Measurements from ENCODE around the gene YES1.
"Not testable (repeated sequence)": the region's sequence is repeated elsewhere in the genome, so short reads cannot be mapped to it uniquely, and the experiment has no call there.

The YES1 gene

GRCh38 chr18:795383-795782, 16.7 kb downstream of the YES1 start:
- POLR2A ChIA-PET; DNase-seq; H3K4me3 ChIP-seq (ENCODE audit: control insufficient read depth in 1 of 7, extremely low read depth in 1 of 7, insufficient read depth in 4 of 7, low read depth in 2 of 7, low read length in 6 of 7); H3K4me1 ChIP-seq (ENCODE audit: control extremely low read depth in 1 of 4, control insufficient read depth in 4 of 4, insufficient read depth in 4 of 4, low read length in 3 of 4); CTCF ChIA-PET; H3K36me3 ChIP-seq (ENCODE audit: control insufficient read depth in 4 of 4, insufficient read depth in 4 of 4, low read length in 3 of 4); H3K9me3 ChIP-seq (ENCODE audit: control extremely low read depth in 1 of 5, control insufficient read depth in 4 of 5, insufficient read depth in 2 of 5, low read depth in 1 of 5, low read length in 4 of 5); H3K27me3 ChIP-seq (replicated peaks in 2 of 5; ENCODE audit: control insufficient read depth in 4 of 5, insufficient read depth in 5 of 5, low read length in 4 of 5); H3K27ac ChIP-seq (ENCODE audit: insufficient read depth in 1 of 2, low read depth in 1 of 2, low read length in 2 of 2, poor library complexity in 1 of 2, severe bottlenecking in 2 of 2): not testable (repeated sequence)
- WGBS (ENCODE audit: insufficient coverage): no CpG with 5 or more reads among the region's 1 CpG

- Histone ChIP-seq H3K27me3 (replicated peaks in 2 of 5; ENCODE audit: control insufficient read depth in 4 of 5, insufficient read depth in 5 of 5, low read length in 4 of 5) (no peaks in the 10 kb centered on the region), H3K36me3 (ENCODE audit: control insufficient read depth in 4 of 4, insufficient read depth in 4 of 4, low read length in 3 of 4) (no peaks in the 10 kb centered on the region), H3K27ac (ENCODE audit: insufficient read depth in 1 of 2, low read depth in 1 of 2, low read length in 2 of 2, poor library complexity in 1 of 2, severe bottlenecking in 2 of 2) (no peak overlapping the region), H3K9me3 (ENCODE audit: control extremely low read depth in 1 of 5, control insufficient read depth in 4 of 5, insufficient read depth in 2 of 5, low read depth in 1 of 5, low read length in 4 of 5) (no peaks in the 10 kb centered on the region), H3K4me1 (ENCODE audit: control extremely low read depth in 1 of 4, control insufficient read depth in 4 of 4, insufficient read depth in 4 of 4, low read length in 3 of 4) (peaks cover 0 to 18% (median 14%) of the 10 kb centered on the region in 4 experiments), H3K4me3 (ENCODE audit: control insufficient read depth in 1 of 7, extremely low read depth in 1 of 7, insufficient read depth in 4 of 7, low read depth in 2 of 7, low read length in 6 of 7) (no peak overlapping the region)
- WGBS (ENCODE audit: insufficient coverage): no CpG with 5 or more reads among the region's 1 CpG
- CTCF ChIA-PET: no interaction called here
- no peak for DNase-seq
- POLR2A ChIA-PET: no interaction called here
These were observed 22.6 kb downstream of the YES1 start for GRCh38 chr18:789397-789796.

GRCh38 chr18:785242-785641, 26.8 kb downstream of the YES1 start:
- Histone ChIP-seq H3K4me3 (ENCODE audit: control insufficient read depth in 1 of 7, extremely low read depth in 1 of 7, insufficient read depth in 4 of 7, low read depth in 2 of 7, low read length in 6 of 7) (peak overlapping the region in 1 of 7 experiments; percentile 1), H3K4me1 (ENCODE audit: control extremely low read depth in 1 of 4, control insufficient read depth in 4 of 4, insufficient read depth in 4 of 4, low read length in 3 of 4) (peaks cover 0 to 18% (median 14%) of the 10 kb centered on the region in 4 experiments), H3K36me3 (ENCODE audit: control insufficient read depth in 4 of 4, insufficient read depth in 4 of 4, low read length in 3 of 4) (no peaks in the 10 kb centered on the region), H3K9me3 (ENCODE audit: control extremely low read depth in 1 of 5, control insufficient read depth in 4 of 5, insufficient read depth in 2 of 5, low read depth in 1 of 5, low read length in 4 of 5) (no peaks in the 10 kb centered on the region), H3K27me3 (replicated peaks in 2 of 5; ENCODE audit: control insufficient read depth in 4 of 5, insufficient read depth in 5 of 5, low read length in 4 of 5) (no peaks in the 10 kb centered on the region), H3K27ac (ENCODE audit: insufficient read depth in 1 of 2, low read depth in 1 of 2, low read length in 2 of 2, poor library complexity in 1 of 2, severe bottlenecking in 2 of 2) (no peak overlapping the region)
- CTCF ChIA-PET: interaction anchor here (0.8 to 3.4 kb wide), 5 partner anchors 11 to 45 kb away, joined by 3 to 7 read pairs (median 4); no protein-coding TSS in a partner anchor
- no CpG with 5 or more reads among the region's 1 CpG for WGBS (ENCODE audit: insufficient coverage)
- POLR2A ChIA-PET: interaction anchor here (0.6 kb wide), 1 partner anchor 15 kb away, joined by 3 read pairs; no protein-coding TSS in a partner anchor
- DNase-seq: peak in 2 of 3 donors; percentile 52 to 59

GRCh38 chr18:784470-785172, 27.4 kb downstream of the YES1 start:
- ChIA-PET CTCF (interaction anchor here (0.8 to 2.8 kb wide), 6 partner anchors 13 to 46 kb away, joined by 3 to 12 read pairs (median 5); no protein-coding TSS in a partner anchor), POLR2A (no interaction called here)
- no peak for DNase-seq
- WGBS (ENCODE audit: insufficient coverage): 99% methylated on average over 4 of the region's 5 CpGs
- H3K4me1 ChIP-seq (ENCODE audit: control extremely low read depth in 1 of 4, control insufficient read depth in 4 of 4, insufficient read depth in 4 of 4, low read length in 3 of 4): peaks cover 0 to 18% (median 14%) of the 10 kb centered on the region in 4 experiments
- H3K4me3 ChIP-seq (ENCODE audit: control insufficient read depth in 1 of 7, extremely low read depth in 1 of 7, insufficient read depth in 4 of 7, low read depth in 2 of 7, low read length in 6 of 7): no peak overlapping the region
- H3K9me3 ChIP-seq (ENCODE audit: control extremely low read depth in 1 of 5, control insufficient read depth in 4 of 5, insufficient read depth in 2 of 5, low read depth in 1 of 5, low read length in 4 of 5): no peaks in the 10 kb centered on the region
- no peaks in the 10 kb centered on the region for H3K27me3 ChIP-seq (replicated peaks in 2 of 5; ENCODE audit: control insufficient read depth in 4 of 5, insufficient read depth in 5 of 5, low read length in 4 of 5)
- H3K27ac ChIP-seq (ENCODE audit: insufficient read depth in 1 of 2, low read depth in 1 of 2, low read length in 2 of 2, poor library complexity in 1 of 2, severe bottlenecking in 2 of 2): no peak overlapping the region
- H3K36me3 ChIP-seq (ENCODE audit: control insufficient read depth in 4 of 4, insufficient read depth in 4 of 4, low read length in 3 of 4): no peaks in the 10 kb centered on the region

GRCh38 chr18:778194-778927, 33.7 kb downstream of the YES1 start:
- peaks cover 0 to 8% (median 6%) of the 10 kb centered on the region in 4 experiments for H3K4me1 ChIP-seq (ENCODE audit: control extremely low read depth in 1 of 4, control insufficient read depth in 4 of 4, insufficient read depth in 4 of 4, low read length in 3 of 4)
- no peak for DNase-seq
- H3K4me3 ChIP-seq (ENCODE audit: control insufficient read depth in 1 of 7, extremely low read depth in 1 of 7, insufficient read depth in 4 of 7, low read depth in 2 of 7, low read length in 6 of 7): no peak overlapping the region
- H3K36me3 ChIP-seq (ENCODE audit: control insufficient read depth in 4 of 4, insufficient read depth in 4 of 4, low read length in 3 of 4): peaks cover 0 to 9% (median 5%) of the 10 kb centered on the region in 4 experiments
- WGBS (ENCODE audit: insufficient coverage): 83% methylated on average over 1 of the region's 4 CpGs
- no peaks in the 10 kb centered on the region for H3K9me3 ChIP-seq (ENCODE audit: control extremely low read depth in 1 of 5, control insufficient read depth in 4 of 5, insufficient read depth in 2 of 5, low read depth in 1 of 5, low read length in 4 of 5)
- ChIA-PET CTCF (interaction anchor here (0.5 to 1.9 kb wide), 2 partner anchors 11 to 61 kb away, joined by 3 to 5 read pairs; no protein-coding TSS in a partner anchor), POLR2A (no interaction called here)
- H3K27me3 ChIP-seq (replicated peaks in 2 of 5; ENCODE audit: control insufficient read depth in 4 of 5, insufficient read depth in 5 of 5, low read length in 4 of 5): no peaks in the 10 kb centered on the region
- H3K27ac ChIP-seq (ENCODE audit: insufficient read depth in 1 of 2, low read depth in 1 of 2, low read length in 2 of 2, poor library complexity in 1 of 2, severe bottlenecking in 2 of 2): peak overlapping the region in 1 of 2 experiments; percentile 43

GRCh38 chr18:777021-777420, 35.0 kb downstream of the YES1 start:
- H3K27ac ChIP-seq (ENCODE audit: insufficient read depth in 1 of 2, low read depth in 1 of 2, low read length in 2 of 2, poor library complexity in 1 of 2, severe bottlenecking in 2 of 2): no peak overlapping the region
- no peak overlapping the region for H3K4me3 ChIP-seq (ENCODE audit: control insufficient read depth in 1 of 7, extremely low read depth in 1 of 7, insufficient read depth in 4 of 7, low read depth in 2 of 7, low read length in 6 of 7)
- ChIA-PET POLR2A (no interaction called here), CTCF (interaction anchor here (1.9 kb wide), 1 partner anchor 62 kb away, joined by 5 read pairs; no protein-coding TSS in a partner anchor)
- peak in 2 of 3 donors; percentile 30 to 41 for DNase-seq
- peaks cover 0 to 8% (median 6%) of the 10 kb centered on the region in 4 experiments for H3K4me1 ChIP-seq (ENCODE audit: control extremely low read depth in 1 of 4, control insufficient read depth in 4 of 4, insufficient read depth in 4 of 4, low read length in 3 of 4)
- no CpG with 5 or more reads among the region's 1 CpG for WGBS (ENCODE audit: insufficient coverage)
- peaks cover 0 to 9% (median 5%) of the 10 kb centered on the region in 4 experiments for H3K36me3 ChIP-seq (ENCODE audit: control insufficient read depth in 4 of 4, insufficient read depth in 4 of 4, low read length in 3 of 4)
- no peaks in the 10 kb centered on the region for H3K9me3 ChIP-seq (ENCODE audit: control extremely low read depth in 1 of 5, control insufficient read depth in 4 of 5, insufficient read depth in 2 of 5, low read depth in 1 of 5, low read length in 4 of 5)
- H3K27me3 ChIP-seq (replicated peaks in 2 of 5; ENCODE audit: control insufficient read depth in 4 of 5, insufficient read depth in 5 of 5, low read length in 4 of 5): no peaks in the 10 kb centered on the region

- H3K27ac ChIP-seq (ENCODE audit: insufficient read depth in 1 of 2, low read depth in 1 of 2, low read length in 2 of 2, poor library complexity in 1 of 2, severe bottlenecking in 2 of 2); H3K4me3 ChIP-seq (ENCODE audit: control insufficient read depth in 1 of 7, extremely low read depth in 1 of 7, insufficient read depth in 4 of 7, low read depth in 2 of 7, low read length in 6 of 7); H3K27me3 ChIP-seq (replicated peaks in 2 of 5; ENCODE audit: control insufficient read depth in 4 of 5, insufficient read depth in 5 of 5, low read length in 4 of 5); H3K9me3 ChIP-seq (ENCODE audit: control extremely low read depth in 1 of 5, control insufficient read depth in 4 of 5, insufficient read depth in 2 of 5, low read depth in 1 of 5, low read length in 4 of 5); DNase-seq; H3K36me3 ChIP-seq (ENCODE audit: control insufficient read depth in 4 of 4, insufficient read depth in 4 of 4, low read length in 3 of 4); H3K4me1 ChIP-seq (ENCODE audit: control extremely low read depth in 1 of 4, control insufficient read depth in 4 of 4, insufficient read depth in 4 of 4, low read length in 3 of 4): not testable (repeated sequence)
- CTCF ChIA-PET: interaction anchor here (0.6 kb wide), 1 partner anchor 1843 kb away, joined by 3 read pairs; no protein-coding TSS in a partner anchor
- POLR2A ChIA-PET: interaction anchor here (0.7 kb wide), 1 partner anchor 17 kb away, joined by 11 read pairs; no protein-coding TSS in a partner anchor
- 93% methylated on average over 2 of the region's 4 CpGs for WGBS (ENCODE audit: insufficient coverage)
These were observed 36.0 kb downstream of the YES1 start for GRCh38 chr18:776044-776443.
